GM23248 (cell line): ENCODE data around the gene ATXN7L2.

Experiments used
- EZH2 ChIP-seq: fragments of 200-600 bp; sonication (generic); IDR thresholded peaks from 2 replicates; pipeline ENCODE4 v1.6.1; 2018; ENCODE audit warnings: antibody characterized with exemption, mild to moderate bottlenecking; ENCODE audit not compliant: insufficient read depth, poor library complexity, severe bottlenecking
- EZH2phosphoT487 ChIP-seq: fragments of 200-600 bp; sonication (generic); IDR thresholded peaks from 2 replicates; pipeline ENCODE4 v1.6.1; 2018; ENCODE audit warnings: antibody characterized with exemption, moderate library complexity, mild to moderate bottlenecking, low read depth; ENCODE audit not compliant: insufficient read depth

GRCh38 chr1:109468903-109469302, 14.8 kb upstream of the ATXN7L2 start:
- TF ChIP-seq EZH2 (no peak), EZH2phosphoT487 (no peak)
